PC-9 (cell line): ENCODE results near the gene MICU2. TPM values are rescaled to one million over a fixed set of nuclear protein-coding genes. Genes with fewer than 3 reads are reported as not detected.

ENCODE experiments used
- BruUV-seq: library from RNA; stranded (reverse); fragments of 400-500 nt; replicated peaks from 2 replicates; lab custom pipeline; 2021; lab: Mats Ljungman, UMichigan
- CTCF ChIA-PET: fragments of 300-600 bp; sonication (Branson Sonifier 250); formaldehyde crosslinking; loops from one replicate; lab custom pipeline; 2022; ENCODE audit warnings: antibody characterized with exemption; lab: Charles Lee
- POLR2A ChIA-PET: fragments of 300-600 bp; sonication (Branson Sonifier 250); formaldehyde crosslinking; loops from one replicate; lab custom pipeline; 2022; ENCODE audit warnings: antibody characterized with exemption; ENCODE audit not compliant: unreplicated experiment; lab: Charles Lee
- DNase-seq, 2 experiments: peaks; one replicate each; pipeline versions ENCODE4 v3.0.0 to v3.0.0-alpha.2; 2015 to 2022; ENCODE audit warnings: mixed read lengths in 1 of 2
- H2AFZ ChIP-seq: fragments of 200-600 bp; sonication (generic); 2 replicates; pipeline ENCODE4 v1.8.1; 2017; ENCODE audit warnings: antibody characterized with exemption
- H3F3A ChIP-seq: fragments of 200-600 bp; sonication (generic); 2 replicates; pipeline ENCODE4 v1.8.1; 2017; ENCODE audit warnings: antibody characterized with exemption, mild to moderate bottlenecking, low read depth; ENCODE audit not compliant: insufficient read depth
- H3K27ac ChIP-seq: fragments of 200-600 bp; sonication (generic); 2 replicates; pipeline ENCODE4 v1.6.1; 2016; ENCODE audit warnings: mixed run types
- H3K27me3 ChIP-seq: fragments of 200-600 bp; sonication (generic); 2 replicates; pipeline ENCODE4 v1.6.1; 2016; ENCODE audit warnings: low read depth, mixed run types; ENCODE audit not compliant: insufficient read depth
- H3K36me3 ChIP-seq: fragments of 200-600 bp; sonication (generic); 2 replicates; pipeline ENCODE4 v1.6.1; 2016; ENCODE audit warnings: low read depth, mixed run types
- H3K4me1 ChIP-seq: fragments of 200-600 bp; sonication (generic); replicated peaks from 2 replicates; pipeline ENCODE4 v1.6.1; 2016; ENCODE audit warnings: mixed run types; ENCODE audit not compliant: insufficient read depth
- H3K4me2 ChIP-seq: fragments of 200-600 bp; sonication (generic); 2 replicates; pipeline ENCODE4 v1.6.1; 2017; ENCODE audit warnings: mixed run types
- H3K4me3 ChIP-seq: fragments of 200-600 bp; sonication (generic); 2 replicates; pipeline ENCODE4 v1.6.1; 2016; ENCODE audit warnings: mixed run types
- H3K79me2 ChIP-seq: fragments of 200-600 bp; sonication (generic); 2 replicates; pipeline ENCODE4 v1.6.1; 2017; ENCODE audit warnings: low read depth, mixed run types
- H3K9me2 ChIP-seq: fragments of 200-600 bp; sonication (generic); 2 replicates; pipeline ENCODE4 v1.8.1; 2017; ENCODE audit warnings: mild to moderate bottlenecking; ENCODE audit not compliant: insufficient read depth
- H3K9me3 ChIP-seq: fragments of 200-600 bp; sonication (generic); 2 replicates; pipeline ENCODE4 v1.8.1; 2016; ENCODE audit warnings: low read depth; ENCODE audit not compliant: insufficient read depth
- H4K20me1 ChIP-seq: fragments of 200-600 bp; sonication (generic); 2 replicates; pipeline ENCODE4 v1.8.1; 2017; ENCODE audit not compliant: insufficient read depth
- CTCF ChIP-seq: fragments of 200-600 bp; sonication (generic); conservative IDR thresholded peaks from 2 replicates; pipeline ENCODE4 v1.6.1; 2017; ENCODE audit warnings: mixed run types, antibody characterized with exemption, mild to moderate bottlenecking, moderate library complexity
- EZH2 ChIP-seq: fragments of 200-600 bp; sonication (generic); IDR thresholded peaks from 2 replicates; pipeline ENCODE4 v1.8.0; 2017; ENCODE audit warnings: antibody characterized with exemption, low read depth
- intact Hi-C: fragments of 100-400 bp; cut with micrococcal nuclease; formaldehyde crosslinking; loops from one replicate; pipeline ENCODE4 v1.10.0; 2022; ENCODE audit not compliant: unreplicated experiment
- total RNA-seq: library from RNA; stranded (reverse); gene quantifications from 2 replicates; pipeline ENCODE4 v1.2.3, GENCODE V29; 2021

MICU2 gene
- total RNA-seq, 1 experiment from 2014 or later: 18.3 TPM

- peaks cover 6% of the 10 kb centered on the region; the same call in 1 of the 2 replicates for H3F3A ChIP-seq
- no peaks in the 10 kb centered on the region for H3K9me2 ChIP-seq
- no peak overlapping the region for H3K4me3 ChIP-seq
- no peak for DNase-seq
- intact Hi-C loops: no loop called here
- no peaks in the 10 kb centered on the region for H3K4me1 ChIP-seq
- no peaks in the 10 kb centered on the region for H3K36me3 ChIP-seq
- H4K20me1 ChIP-seq: no peaks in the 10 kb centered on the region
- CTCF ChIA-PET: no interaction called here
- no peaks in the 10 kb centered on the region for H3K79me2 ChIP-seq
- no peak overlapping the region for H3K27ac ChIP-seq
- peaks cover 44% of the 10 kb centered on the region for H3K27me3 ChIP-seq
- POLR2A ChIA-PET: no interaction called here
- no peak for TF ChIP-seq EZH2
- no peak for TF ChIP-seq CTCF
- BruUV-seq: no TSS peak
- H2AFZ ChIP-seq: no peak overlapping the region
- no peaks in the 10 kb centered on the region for H3K9me3 ChIP-seq
- no peak overlapping the region for H3K4me2 ChIP-seq
These were observed 28.2 kb upstream of the MICU2 start for GRCh38 chr13:21632196-21632595.

GRCh38 chr13:21625366-21625765 lies 21.4 kb upstream of the MICU2 start:
- intact Hi-C loops: no loop called here
- Histone ChIP-seq H3K9me2 (no peaks in the 10 kb centered on the region), H3K36me3 (no peaks in the 10 kb centered on the region), H3K4me3 (no peak overlapping the region), H2AFZ (no peak overlapping the region), H4K20me1 (no peaks in the 10 kb centered on the region), H3K4me2 (0 out of 2 replicates have a peak overlapping the region, but pooled peaks have one; percentile 15), H3K27ac (no peak overlapping the region), H3K9me3 (no peaks in the 10 kb centered on the region), H3F3A (no peaks in the 10 kb centered on the region), H3K27me3 (peaks cover 41% of the 10 kb centered on the region), H3K4me1 (no peaks in the 10 kb centered on the region), H3K79me2 (no peaks in the 10 kb centered on the region)
- no peak for DNase-seq
- POLR2A ChIA-PET: no interaction called here
- CTCF ChIA-PET: no interaction called here
- no TSS peak for BruUV-seq
- TF ChIP-seq CTCF (peak; percentile 63), EZH2 (no peak)

- Histone ChIP-seq H3K36me3 (no peaks in the 10 kb centered on the region), H3K27me3 (peaks cover 70% of the 10 kb centered on the region), H3K9me3 (no peaks in the 10 kb centered on the region), H4K20me1 (no peaks in the 10 kb centered on the region), H3K9me2 (no peaks in the 10 kb centered on the region), H3K79me2 (no peaks in the 10 kb centered on the region), H2AFZ (no peak overlapping the region), H3F3A (no peaks in the 10 kb centered on the region), H3K27ac (no peak overlapping the region), H3K4me1 (no peaks in the 10 kb centered on the region), H3K4me3 (no peak overlapping the region), H3K4me2 (no peak overlapping the region)
- no peak for TF ChIP-seq EZH2
- ChIA-PET POLR2A (interaction anchor here (0.9 kb wide), 1 partner anchor 1797 kb away, joined by 8 read pairs; no protein-coding TSS in a partner anchor), CTCF (no interaction called here)
- no TSS peak for BruUV-seq
- intact Hi-C loops: no loop called here
- DNase-seq: no peak
These were observed 16.9 kb upstream of the MICU2 start for GRCh38 chr13:21620861-21621260.
